NB4 (cell line): ENCODE data around the gene CABP1.

Experiments used
- POLR2A ChIP-seq: IDR thresholded peaks from 2 replicates; pipeline ENCODE4 v1.6.1; 2011; ENCODE audit warnings: mild to moderate bottlenecking; ENCODE audit not compliant: insufficient read length; ENCODE audit errors: extremely low read depth
- TF ChIP-seq, protein P1 (sequence below): IDR thresholded peaks from one replicate; pipeline ENCODE4 v1.5.1; 2012; ENCODE audit warnings: low read depth, low read length
- TF ChIP-seq, protein P2 (sequence below): IDR thresholded peaks from 2 replicates; pipeline ENCODE4 v1.6.1; 2011; ENCODE audit warnings: low read depth, low read length

DNA sequence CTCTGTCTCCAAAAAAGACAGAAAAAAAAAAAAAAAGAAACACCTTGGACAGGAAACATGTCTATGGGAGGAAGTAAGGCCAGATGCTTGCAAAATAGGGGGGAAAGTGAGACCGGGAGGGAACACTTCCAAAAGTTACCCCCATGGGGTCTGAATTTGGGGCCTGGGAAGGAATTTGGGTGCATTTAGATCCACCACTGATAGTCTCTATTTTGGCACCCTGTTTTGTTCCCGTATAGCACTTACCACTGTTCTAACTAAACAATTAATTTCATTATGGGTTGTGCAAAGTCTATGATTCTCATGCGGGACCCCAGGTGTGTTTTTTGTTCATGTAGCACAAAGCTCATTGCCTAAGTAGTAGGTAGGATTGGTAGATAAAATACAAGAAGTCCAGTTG, 45.1 kb downstream of the CABP1 start:
- no peak for TF ChIP-seq POLR2A
- TF ChIP-seq, protein P1, sequence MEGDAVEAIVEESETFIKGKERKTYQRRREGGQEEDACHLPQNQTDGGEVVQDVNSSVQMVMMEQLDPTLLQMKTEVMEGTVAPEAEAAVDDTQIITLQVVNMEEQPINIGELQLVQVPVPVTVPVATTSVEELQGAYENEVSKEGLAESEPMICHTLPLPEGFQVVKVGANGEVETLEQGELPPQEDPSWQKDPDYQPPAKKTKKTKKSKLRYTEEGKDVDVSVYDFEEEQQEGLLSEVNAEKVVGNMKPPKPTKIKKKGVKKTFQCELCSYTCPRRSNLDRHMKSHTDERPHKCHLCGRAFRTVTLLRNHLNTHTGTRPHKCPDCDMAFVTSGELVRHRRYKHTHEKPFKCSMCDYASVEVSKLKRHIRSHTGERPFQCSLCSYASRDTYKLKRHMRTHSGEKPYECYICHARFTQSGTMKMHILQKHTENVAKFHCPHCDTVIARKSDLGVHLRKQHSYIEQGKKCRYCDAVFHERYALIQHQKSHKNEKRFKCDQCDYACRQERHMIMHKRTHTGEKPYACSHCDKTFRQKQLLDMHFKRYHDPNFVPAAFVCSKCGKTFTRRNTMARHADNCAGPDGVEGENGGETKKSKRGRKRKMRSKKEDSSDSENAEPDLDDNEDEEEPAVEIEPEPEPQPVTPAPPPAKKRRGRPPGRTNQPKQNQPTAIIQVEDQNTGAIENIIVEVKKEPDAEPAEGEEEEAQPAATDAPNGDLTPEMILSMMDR, result no peak
- TF ChIP-seq, protein P2, sequence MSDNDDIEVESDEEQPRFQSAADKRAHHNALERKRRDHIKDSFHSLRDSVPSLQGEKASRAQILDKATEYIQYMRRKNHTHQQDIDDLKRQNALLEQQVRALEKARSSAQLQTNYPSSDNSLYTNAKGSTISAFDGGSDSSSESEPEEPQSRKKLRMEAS, result no peak
